DMS53 (cell line): Measurements from ENCODE around the gene FRZB.
A peak's percentile ranks its signal among the peaks of the same experiment; 100 is the strongest.
"Not testable (repeated sequence)": the region's sequence is repeated elsewhere in the genome, so short reads cannot be mapped to it uniquely, and the experiment has no call there.

Experiments
- DNase-seq: peaks from one replicate; lab custom pipeline; 2025; lab: John Stamatoyannopoulos, UW

Gene FRZB

DNA sequence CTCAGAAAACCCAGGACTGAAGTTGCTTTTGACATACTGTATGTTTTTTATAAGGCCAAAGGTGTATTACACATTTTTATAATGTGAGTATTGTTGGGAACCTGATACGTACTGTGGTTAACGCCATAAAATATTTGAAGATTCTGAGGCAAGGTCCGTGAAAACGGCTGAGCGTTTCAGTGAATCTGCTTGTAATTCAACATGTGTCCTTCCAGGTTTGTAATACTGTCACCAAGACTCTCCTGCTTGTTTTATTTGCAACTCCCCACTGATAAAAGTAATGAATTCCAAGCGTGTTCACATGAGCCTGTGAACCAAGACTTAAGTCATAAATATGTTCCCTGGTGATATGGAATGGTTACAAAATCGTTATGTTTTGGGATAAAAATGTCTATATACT lies 23.9 kb upstream of the FRZB start:
- no peak for DNase-seq

DNA sequence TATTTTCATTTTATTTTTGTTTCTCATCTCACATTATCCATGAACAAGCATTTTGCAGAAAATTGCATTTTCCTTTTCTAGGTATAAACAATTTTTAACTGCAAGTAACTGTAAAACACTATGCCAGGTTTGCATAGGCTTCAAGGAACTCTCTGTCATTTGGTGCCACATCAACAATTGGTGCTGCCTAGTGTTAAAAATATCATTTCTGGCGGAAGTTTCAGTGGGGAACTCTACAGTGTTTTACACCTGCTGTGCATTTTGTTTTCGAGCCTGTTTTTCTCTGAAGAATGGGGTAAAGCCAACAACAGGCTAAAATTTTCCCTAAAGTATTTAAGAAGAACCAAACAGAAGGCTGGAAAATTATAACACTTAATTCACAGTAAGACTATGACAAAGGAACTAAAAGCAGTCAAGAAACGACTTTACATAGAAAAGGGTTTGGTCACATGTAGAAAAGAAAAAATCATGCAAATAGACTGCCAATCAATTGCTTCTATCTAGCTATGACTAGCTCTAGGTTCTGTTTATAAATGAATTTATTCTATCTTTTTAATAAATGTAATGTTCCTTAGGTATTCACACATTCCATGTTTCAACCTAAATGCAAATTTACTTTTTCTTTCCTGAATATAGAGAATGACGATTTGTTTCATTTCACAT lies 21.4 kb upstream of the FRZB start:
- no peak for DNase-seq

DNA sequence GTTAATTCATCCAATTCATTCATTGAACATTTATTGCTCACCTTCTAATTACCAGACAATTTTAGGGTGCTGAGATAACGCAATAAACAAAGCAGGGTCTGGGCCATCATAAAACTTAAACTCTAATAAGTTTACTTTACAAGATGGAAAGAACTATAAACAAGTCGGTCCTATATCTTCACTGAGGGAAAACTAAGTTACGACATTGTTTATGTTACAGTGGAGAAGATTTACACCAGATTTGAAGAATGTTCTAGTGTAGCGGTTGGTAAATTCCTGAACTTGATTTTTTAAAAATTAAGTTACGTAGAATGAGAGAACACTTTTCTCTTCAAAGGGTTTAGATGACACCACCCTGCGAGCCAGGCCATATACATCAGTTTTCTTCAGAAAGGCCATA lies 20.7 kb upstream of the FRZB start:
- DNase-seq, result no peak

DNA sequence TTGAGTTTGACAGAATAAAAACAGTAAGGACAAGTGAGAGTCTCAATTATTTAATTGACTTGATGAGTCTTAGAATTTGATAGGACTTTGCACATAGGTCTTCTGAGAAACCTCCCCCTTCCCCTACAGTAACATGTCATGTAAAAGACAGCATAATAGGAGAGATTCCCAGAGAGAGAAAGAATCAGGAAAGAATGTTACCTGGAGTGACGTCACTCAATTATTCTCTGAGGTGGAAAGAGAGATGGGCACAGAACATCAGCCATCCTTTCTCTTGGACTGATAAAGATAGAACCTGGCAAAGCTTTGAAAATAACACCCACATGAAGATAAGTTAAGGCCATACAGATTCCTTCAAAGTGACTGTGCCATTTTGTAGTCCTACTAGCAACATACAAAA lies 19.3 kb upstream of the FRZB start:
- DNase-seq, result no peak

DNA sequence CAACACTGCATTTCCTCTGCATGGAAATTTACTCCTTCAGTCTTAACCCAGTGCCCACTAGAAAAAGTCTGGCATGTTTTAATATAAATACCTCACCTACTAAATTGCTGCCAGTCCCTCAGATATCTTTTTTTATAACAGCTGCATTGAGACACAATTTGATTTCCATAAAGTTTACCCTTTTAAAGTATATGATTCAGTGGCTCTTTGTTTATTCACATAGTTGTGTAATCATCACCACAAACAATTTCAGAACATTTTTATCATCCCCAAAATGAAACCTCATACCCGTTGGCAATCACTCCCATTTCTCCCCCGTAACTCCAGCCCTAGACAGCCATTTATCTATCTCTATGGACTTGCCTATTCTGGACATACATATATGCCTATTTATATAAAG lies 17.0 kb upstream of the FRZB start:
- no peak for DNase-seq

DNA sequence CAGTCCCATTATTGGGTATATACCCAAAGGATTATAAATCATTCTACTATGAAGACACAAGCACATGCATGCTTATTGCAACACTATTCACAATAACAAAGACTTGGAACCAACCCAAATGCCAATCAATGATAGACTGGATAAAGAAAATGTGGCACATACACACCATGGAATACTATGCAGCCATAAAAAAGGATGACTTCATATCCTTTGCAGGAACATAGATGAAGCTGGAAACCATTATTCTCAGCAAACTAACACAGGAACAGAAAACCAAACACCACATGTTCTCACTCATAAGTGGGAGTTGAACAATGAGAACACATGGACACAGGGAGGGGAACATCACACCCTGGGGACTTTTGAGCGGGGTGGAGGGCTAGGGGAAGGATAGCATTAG lies 13.7 kb upstream of the FRZB start:
- DNase-seq, result not testable (repeated sequence)

DNA sequence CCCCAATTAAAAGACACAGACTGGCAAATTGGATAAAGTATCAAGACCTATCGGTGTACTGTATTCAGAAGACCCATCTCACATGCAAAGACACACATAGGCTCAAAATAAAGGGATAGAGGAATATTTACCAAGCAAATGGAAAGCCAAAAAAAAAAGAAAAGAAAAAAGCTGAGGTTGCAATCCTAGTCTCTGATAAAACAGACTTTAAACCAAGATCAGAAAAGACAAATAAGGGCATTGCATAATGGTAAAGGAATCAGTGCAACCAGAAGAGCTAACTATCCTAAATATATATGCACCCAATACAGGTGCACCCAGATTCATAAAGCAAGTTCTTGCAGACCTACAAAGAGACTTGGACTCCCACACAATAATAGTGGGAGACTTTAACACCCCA lies 10.2 kb upstream of the FRZB start:
- not testable (repeated sequence) for DNase-seq

DNA sequence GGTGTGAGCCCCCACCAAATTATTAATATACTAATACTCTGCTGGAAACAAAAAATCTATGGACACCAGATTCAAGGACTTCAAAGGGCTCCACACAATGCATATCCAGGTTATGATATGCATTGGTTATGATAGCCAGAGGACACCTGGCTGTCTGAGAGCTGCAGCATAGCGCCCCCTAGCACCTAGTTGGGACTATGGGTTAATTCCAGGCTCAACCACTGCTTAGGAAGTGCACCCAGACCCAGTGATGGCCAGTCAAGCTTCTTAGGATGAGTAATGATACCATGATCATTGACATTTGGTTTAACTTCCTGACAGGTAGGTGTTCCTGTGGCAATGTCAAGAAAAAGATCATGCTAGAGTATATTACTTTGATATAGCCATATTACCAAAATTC lies 3.8 kb upstream of the FRZB start:
- DNase-seq, result peak; percentile 94

DNA sequence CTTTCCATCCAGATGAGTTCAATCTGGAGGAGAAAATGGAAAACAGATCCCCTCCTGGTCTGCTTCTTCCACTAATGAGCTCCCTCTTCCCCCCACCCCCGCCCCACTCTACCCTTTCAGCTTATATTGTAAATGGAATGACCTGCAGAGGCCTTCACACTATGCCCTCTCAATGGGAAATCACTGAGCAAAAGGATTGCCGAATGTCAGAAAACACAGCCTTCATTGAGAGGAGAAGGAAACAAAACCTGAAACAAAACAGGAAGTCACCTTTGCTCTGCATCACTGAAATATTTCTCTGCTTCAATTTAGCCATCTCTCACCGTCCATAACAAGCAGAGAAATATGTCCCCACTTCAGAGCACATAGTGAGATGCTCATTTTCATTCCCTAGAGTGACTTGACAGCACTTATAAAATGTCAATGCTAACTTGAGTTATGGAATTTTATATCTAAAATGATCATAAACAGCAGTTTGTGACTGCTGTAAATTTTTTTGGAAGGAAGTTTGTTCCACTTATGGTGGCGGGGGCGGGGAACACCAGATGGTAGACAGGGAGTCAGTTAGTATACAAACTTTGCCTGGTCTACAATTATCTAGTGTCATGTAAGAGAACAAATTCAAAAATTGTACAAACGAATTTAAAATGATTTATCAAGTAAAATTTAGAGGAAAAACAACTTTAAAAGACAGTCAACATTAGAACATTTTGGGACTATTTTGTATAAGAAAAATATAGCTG lies 1.8 kb upstream of the FRZB start:
- DNase-seq, result peak; percentile 69

DNA sequence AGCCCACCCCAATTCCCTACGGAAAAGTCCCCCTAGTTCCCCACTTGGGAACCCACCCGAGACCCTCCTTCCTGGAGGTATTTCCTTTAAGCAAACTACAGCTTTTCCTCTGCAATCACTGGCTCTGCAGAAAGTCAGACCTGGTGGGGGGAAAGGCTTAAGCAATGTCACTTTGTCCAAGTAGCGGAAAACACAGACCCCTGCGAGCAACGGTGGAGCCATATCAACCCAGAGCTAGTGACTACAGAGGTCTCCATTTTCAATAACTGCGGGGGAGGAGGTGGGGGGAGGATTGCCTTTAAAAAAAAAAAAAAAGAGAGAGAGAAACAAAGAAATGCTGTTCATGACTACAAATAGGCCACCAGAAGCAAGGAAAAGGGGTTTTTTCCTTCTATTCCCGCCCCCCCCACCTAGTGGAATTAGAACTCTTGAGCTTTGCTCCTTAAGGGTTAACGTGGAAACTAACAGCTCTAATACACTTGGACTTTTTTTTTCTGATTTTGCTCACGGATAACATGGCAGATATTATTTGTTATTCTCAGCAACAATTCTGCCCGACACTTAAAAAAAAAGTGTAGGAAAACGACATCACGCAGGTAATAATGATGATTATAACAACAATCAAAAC lies 1.1 kb upstream of the FRZB start:
- DNase-seq, result peak; percentile 58

DNA sequence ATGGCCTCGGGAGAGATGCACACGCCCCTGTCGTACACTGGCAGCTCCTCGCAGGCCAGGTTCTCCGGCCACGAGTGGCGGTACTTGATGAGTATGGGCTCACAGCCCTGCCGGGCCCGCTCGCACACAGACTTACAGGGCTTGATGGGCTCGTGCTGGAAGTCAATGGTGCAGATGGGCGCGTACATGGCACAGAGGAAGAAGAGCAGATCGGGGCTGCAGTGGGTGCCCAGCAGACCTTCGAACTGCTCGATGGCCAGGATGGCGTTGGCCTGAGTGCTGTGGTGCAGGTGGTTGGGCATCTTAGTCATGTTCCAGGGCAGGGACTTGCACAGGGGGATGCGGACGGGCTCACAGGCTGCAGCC lies 359 bp downstream of the FRZB start:
- DNase-seq, result peak; percentile 35

DNA sequence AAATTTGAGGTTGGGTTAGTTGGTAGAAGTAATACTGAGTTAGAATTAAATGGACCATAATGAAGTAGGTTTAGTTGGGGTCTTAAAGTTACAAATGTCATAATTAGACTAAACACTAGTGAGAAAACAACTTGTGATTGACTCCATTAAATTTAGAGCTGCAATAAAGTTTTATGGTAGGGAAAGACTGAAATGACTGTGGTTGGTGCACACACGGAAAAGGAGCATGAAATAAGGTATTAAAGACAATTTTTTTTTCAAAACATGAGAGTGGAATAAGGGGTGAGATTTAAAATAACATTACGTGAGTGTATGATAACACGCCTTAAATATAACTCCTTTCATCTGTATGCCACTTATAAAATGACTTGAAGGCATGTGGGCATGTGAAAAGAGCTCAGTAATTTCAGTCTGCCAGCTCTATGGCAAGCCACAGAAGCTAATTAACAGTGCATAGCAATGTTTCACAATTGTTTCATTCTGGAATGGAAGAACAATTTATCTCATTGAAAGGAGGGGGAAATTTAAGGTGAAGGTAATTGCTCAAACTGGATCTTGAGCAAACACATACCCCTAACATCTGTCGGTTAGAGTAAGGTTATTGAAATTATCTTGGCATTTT lies 1.4 kb downstream of the FRZB start:
- DNase-seq, result no peak

DNA sequence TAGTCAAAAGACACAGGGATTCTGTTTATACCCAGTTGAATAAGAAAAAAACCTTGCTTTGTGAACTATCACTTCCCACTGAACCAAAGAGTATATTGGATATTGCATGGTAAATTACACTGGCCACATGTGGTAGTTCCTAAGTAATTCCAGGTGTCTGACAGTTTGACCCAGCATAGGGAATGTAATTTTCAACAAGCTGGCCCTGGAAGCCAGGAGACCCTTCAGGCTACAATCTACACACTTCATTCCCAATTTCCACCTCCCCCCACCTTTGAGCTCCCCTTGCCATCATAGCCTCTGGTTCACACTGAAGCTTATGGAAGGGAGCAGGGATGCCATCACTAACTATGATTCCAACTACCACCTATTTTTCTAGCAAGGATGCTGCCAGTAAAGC lies 2.8 kb downstream of the FRZB start:
- no peak for DNase-seq

DNA sequence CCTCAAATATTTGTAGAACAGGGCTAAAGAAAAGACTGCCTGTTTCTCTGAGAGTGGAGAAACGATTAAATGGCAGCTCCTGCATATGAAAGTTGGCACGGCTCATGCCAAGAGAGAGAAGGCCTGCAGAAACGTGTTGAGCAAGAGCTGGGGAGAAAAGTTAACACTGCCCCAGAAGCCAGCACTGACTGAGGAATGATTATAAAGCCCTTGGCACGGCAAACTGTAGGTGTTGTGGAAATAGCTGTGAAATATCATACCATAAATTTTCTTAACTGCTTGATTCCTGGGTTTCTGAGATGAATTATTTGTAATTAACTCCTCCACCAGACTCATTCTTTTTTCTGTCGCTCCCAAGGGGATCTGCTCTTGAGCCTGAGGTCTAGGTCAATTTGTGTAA lies 4.3 kb downstream of the FRZB start:
- no peak for DNase-seq

DNA sequence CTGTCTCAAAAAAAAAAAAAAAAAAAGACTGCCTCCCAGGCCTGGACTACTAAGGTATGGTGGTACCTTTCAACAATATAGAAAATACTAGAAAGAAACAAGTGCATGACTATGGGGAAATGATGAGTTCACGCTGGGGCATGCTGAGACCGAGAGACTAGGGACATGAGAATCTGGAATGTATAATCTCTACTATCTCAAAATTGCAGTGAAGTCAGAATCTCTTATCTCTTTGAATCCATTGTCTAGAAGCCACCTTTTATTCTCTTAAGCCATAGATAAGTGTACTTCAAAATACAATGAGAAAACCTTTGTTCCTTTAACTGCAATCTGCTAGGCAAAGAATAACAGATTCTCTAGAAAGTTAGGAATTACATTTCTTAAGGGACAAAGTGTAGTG lies 5.6 kb downstream of the FRZB start:
- no peak for DNase-seq

DNA sequence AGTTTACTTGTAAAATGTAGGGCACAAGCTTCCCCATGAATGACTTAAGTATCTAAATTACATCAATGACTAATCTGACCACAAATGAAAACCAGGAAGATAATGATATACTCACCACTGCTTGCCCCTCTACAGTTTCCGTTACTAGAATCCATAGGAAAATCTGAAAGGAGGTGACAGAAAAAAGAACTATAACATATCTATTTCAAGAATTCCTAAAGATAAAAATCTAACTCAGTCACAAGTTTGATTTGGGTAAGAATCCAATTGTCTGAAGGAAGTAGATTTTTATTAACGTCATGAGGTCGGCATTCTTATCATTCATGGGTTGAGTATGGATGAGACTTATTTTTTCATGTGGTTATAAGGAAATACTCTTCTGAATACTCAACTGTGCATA lies 7.8 kb downstream of the FRZB start:
- no peak for DNase-seq

DNA sequence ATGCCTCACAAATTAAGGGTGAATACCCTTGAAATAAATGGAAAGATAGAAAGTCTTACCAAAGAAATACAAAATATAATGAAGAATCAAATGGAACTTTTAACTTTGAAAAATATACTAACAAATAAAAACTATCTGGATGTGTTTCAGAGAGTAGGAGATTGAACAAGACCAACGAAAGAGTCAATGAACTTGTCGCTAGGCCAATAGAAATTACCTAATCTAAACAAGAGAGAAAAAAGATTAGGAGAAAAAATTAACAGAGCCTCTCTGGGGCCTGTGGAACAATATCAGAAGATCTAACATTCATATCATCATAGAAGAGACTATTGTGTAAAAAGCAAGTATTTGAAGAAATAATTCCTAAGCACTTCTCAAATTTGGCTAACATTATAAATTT lies 11.1 kb downstream of the FRZB start:
- no peak for DNase-seq

DNA sequence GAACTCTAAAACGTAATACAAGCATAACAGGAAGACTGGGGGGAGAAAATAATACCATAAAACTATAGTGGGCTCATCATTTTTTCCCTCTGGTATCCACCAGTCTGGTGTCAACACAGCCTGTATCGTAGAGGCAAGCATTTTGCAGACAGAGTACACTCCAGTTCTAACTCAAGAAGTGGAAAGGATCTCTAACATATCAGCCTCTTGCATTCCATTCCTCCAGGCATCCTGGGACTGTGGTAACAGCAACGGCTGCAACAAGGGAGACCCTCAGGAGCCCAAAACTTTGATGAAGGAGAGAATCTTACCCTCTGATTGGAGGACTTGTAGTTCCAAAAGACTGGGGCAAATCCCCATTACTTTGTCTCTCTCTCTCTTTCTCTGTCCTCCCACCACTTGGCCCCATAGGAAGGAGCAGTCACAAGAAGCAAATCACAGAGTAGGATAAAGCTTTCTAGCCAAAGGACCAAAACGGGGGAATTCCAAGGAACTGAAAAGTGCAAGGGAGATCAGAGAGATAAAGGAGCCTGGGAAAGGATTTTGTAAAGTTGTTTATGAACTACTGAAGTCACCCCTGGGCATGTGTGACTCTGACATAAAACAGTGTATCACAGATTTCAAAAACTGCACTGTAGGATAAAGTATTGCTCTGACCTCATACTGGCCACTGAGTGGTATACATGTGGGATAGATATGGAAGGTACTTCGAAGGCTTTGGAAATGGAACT lies 11.9 kb downstream of the FRZB start:
- DNase-seq, result no peak

DNA sequence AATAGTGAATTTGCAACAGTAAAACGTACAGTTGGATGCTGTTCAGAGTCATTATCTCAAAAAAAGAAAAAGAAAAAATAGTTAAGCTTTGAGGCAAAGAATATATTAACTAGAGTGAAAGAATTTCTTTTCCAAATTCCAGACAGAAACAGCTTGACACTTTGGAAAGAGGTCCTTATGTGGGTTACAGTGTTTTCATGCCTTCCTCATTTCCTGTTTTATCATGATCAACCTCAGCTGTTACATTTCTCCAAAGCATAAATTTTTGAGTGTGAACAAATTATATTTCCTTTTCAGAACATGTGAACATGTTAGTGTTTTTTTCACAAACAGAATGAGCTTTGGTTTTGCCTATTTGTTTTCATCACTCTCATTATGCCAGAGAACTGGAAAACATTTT lies 13.6 kb downstream of the FRZB start:
- no peak for DNase-seq

DNA sequence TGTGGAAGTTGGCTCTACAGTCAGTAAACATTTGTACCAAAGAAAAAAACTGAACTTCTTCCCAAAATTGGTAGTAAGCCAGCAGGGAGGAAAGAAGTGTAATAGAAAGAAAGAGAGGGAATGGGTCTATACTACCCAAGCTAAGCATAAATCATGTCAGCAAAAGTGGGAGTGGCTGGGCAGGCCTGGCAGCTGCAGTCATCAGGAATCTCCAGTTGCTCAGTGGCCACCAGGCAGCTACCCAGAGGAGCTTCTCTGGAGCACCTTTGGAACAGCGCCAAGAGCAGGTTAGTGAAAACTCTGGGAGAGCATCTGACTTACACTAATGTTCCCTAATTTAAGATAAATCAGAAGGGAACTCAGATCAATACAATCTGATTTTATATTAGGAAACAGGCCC lies 14.3 kb downstream of the FRZB start:
- peak; percentile 96 for DNase-seq

DNA sequence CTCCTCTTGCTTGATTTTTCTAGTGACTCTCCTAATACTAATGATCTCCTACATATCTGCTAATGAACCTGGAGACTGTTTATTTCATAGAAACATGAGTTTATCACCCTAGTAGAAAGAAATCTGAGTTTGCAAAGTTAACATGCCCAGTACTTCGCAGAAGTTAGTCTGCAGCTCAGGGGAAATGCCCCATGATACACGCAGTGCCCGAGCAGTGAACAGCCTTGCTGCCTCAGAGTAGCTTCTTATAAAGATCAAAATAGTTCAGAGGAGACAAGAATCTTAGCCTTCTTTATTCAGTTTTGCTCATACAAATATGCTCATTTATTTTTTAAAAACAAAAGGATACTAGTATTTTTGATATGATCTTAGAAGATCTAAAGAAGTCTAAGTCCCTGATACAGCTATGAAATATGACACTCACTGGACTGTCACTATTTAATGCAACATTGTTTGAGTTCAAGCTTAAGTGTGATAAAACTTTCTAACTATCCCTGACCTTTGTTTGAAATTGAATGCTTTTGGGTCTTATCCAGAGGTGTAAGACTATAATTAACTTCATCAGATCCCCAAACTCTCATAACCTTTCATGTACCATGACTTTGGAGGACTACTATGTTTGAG lies 20.5 kb downstream of the FRZB start:
- no peak for DNase-seq

DNA sequence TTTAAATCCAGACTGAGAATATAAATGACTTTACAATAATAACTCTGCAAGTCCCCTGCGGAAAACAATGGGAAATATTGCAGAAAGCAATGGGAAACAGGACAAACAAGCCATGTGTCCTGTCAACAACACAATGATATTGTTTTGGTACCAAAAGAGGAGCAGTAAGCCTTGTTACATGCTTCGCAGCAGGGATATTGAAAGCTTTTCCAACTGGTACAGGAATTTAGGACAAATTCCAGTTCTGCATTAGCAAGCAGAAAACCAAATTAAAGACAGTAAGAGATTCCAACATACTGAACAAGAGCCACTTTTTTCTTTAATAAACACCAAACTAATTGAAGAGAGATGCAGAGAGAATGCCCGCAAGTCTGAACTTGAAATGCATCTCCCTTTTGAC lies 30.0 kb downstream of the FRZB start:
- DNase-seq, result no peak
